LNCAP (cell line): ENCODE measurements around the gene ARHGEF40.

Experiments
- CTCF ChIP-seq: fragments of 450-650 bp; IDR thresholded peaks from 2 replicates; pipeline ENCODE4 v1.5.1; 2017; ENCODE audit warnings: mild to moderate bottlenecking

ARHGEF40 gene

GRCh38 chr14:21118933-21119332, 48.8 kb downstream of the ARHGEF40 start:
- no peak for TF ChIP-seq CTCF

DNA sequence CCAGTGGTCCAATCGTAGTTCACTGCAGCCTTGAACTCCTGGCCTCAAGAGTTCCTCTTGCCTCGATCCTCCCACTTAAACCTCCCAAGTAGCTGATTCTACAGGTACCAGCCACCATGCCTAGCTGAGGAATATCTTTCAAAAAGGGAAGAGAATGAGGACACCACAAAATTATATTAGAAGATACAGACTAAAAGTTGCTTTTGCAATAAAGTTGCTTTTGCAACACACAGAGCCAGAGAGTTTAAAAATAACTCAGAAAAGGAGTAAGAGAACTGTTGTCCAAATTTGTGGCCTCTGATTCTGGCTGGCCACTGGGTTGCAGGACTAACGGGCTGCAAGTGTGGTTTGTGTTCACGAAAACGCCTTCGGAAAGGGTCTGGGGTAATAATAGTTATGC, 50.6 kb downstream of the ARHGEF40 start:
- no peak for TF ChIP-seq CTCF

GRCh38 chr14:21121122-21121521, 51.0 kb downstream of the ARHGEF40 start:
- no peak for TF ChIP-seq CTCF

DNA sequence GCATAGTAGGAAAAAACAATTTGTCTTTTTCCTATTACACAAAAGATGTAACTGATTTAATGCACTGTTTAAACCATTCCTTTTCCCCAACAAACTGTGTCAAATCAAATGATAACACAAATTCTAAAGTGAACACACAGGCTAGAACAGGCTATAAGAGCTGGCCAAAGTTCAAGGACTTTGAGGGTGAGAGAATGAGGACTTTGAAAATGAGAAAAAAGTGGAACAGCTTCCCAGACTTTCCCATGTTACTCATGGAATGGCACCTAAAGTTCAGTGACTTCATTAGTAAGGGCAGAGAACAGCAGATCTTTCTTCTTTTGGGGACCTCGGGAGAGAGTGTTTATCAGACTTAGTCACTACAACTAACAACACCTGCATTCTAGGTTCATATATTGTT, 53.3 kb downstream of the ARHGEF40 start:
- TF ChIP-seq CTCF, result no peak

GRCh38 chr14:21133901-21134300, 63.8 kb downstream of the ARHGEF40 start:
- TF ChIP-seq CTCF, result no peak

DNA sequence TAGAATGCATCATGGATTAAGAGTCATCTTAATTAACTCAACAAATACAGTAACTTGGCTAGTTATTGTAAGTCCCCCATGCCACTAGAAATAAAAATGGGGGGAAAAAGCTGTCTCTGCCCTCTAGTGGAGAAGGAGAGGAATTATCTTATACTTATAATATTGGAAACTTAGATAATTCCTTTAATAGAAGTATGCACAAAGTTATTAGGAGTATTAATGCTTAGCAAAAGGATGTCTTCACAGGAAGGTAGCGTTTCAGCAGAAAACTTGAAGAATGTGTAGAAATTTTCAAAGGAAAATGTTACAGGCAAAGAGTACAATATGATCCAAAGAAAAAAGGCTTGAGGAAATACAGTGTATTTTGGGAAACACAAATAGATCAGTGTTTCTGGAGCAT, 65.9 kb downstream of the ARHGEF40 start:
- TF ChIP-seq CTCF, result peak; percentile 86
